ENCODE measurements around the gene CCL3. TPM values are rescaled to one million over a fixed set of nuclear protein-coding genes. Genes with fewer than 3 reads are reported as not detected.

CCL3 gene
- total and polyA plus RNA-seq, 4 experiments from 2014 or later: 3.2 to 4.2 TPM; not detected in 2

GRCh38 chr17:36131421-36131820 is 41.5 kb upstream of the CCL3 start:
- no peak overlapping the region for H3K4me3 ChIP-seq (ENCODE audit: low read length in 2 of 2)
- Mint-ChIP-seq H3K27me3 (peaks cover 6 to 7% of the 10 kb centered on the region in 2 donors), H3K27ac (no peak overlapping the region), H3K9me3 (peaks cover 0 to 10% (median 4%) of the 10 kb centered on the region in 8 donors), H3K36me3 (no peaks in the 10 kb centered on the region), H3K4me1 (peaks cover 0 to 9% (median 0%) of the 10 kb centered on the region in 4 donors), H3K4me3 (no peak overlapping the region)
- ChIA-PET POLR2A (ENCODE audit: partially characterized antibody) (no interaction called here), CTCF (ENCODE audit: partially characterized antibody) (no interaction called here)
- H3K36me3 ChIP-seq (ENCODE audit: insufficient read depth, low read length): no peaks in the 10 kb centered on the region
- H3K4me1 ChIP-seq (ENCODE audit: insufficient read depth, low read length): no peaks in the 10 kb centered on the region
- H3K27me3 ChIP-seq (ENCODE audit: insufficient read depth, low read length): no peaks in the 10 kb centered on the region
- H3K27ac ChIP-seq (ENCODE audit: low read depth, low read length): no peak overlapping the region
- intact Hi-C loops (cut with micrococcal nuclease): no loop called here
- DNase-seq: no peak
- H3K9me3 ChIP-seq (ENCODE audit: control insufficient read depth in 1 of 2, low read length in 2 of 2): no peaks in the 10 kb centered on the region

GRCh38 chr17:36130346-36130745 is 40.4 kb upstream of the CCL3 start:
- no peak overlapping the region for H3K4me3 ChIP-seq (ENCODE audit: low read length in 2 of 2)
- no peak overlapping the region for H3K27ac Mint-ChIP-seq
- peaks cover 0 to 3% of the 10 kb centered on the region in 2 donors for H3K9me3 ChIP-seq (ENCODE audit: control insufficient read depth in 1 of 2, low read length in 2 of 2)
- H3K36me3 ChIP-seq (ENCODE audit: insufficient read depth, low read length): no peaks in the 10 kb centered on the region
- H3K4me3 Mint-ChIP-seq: no peak overlapping the region
- peaks cover 1 to 6% of the 10 kb centered on the region in 2 donors for H3K36me3 Mint-ChIP-seq
- ChIA-PET CTCF (ENCODE audit: partially characterized antibody) (no interaction called here), POLR2A (ENCODE audit: partially characterized antibody) (interaction anchor here (0.6 kb wide), 1 partner anchor 341 kb away, joined by 3 read pairs; no protein-coding TSS in a partner anchor)
- no peaks in the 10 kb centered on the region for H3K4me1 ChIP-seq (ENCODE audit: insufficient read depth, low read length)
- H3K9me3 Mint-ChIP-seq: peaks cover 0 to 21% (median 13%) of the 10 kb centered on the region in 8 donors
- no peak for DNase-seq
- no peaks in the 10 kb centered on the region for H3K27me3 ChIP-seq (ENCODE audit: insufficient read depth, low read length)
- peaks cover 0 to 9% (median 0%) of the 10 kb centered on the region in 4 donors for H3K4me1 Mint-ChIP-seq
- intact Hi-C loops (cut with micrococcal nuclease): no loop called here
- no peak overlapping the region for H3K27ac ChIP-seq (ENCODE audit: low read depth, low read length)
- H3K27me3 Mint-ChIP-seq: peaks cover 5 to 6% of the 10 kb centered on the region in 2 donors

GRCh38 chr17:36129616-36130015 is 39.7 kb upstream of the CCL3 start:
- Histone ChIP-seq H3K36me3 (ENCODE audit: insufficient read depth, low read length) (no peaks in the 10 kb centered on the region), H3K9me3 (ENCODE audit: control insufficient read depth in 1 of 2, low read length in 2 of 2) (peaks cover 0 to 7% of the 10 kb centered on the region in 2 donors), H3K4me3 (ENCODE audit: low read length in 2 of 2) (no peak overlapping the region), H3K4me1 (ENCODE audit: insufficient read depth, low read length) (no peaks in the 10 kb centered on the region), H3K27me3 (ENCODE audit: insufficient read depth, low read length) (no peaks in the 10 kb centered on the region), H3K27ac (ENCODE audit: low read depth, low read length) (no peak overlapping the region)
- peaks cover 0 to 24% (median 13%) of the 10 kb centered on the region in 8 donors for H3K9me3 Mint-ChIP-seq
- H3K27ac Mint-ChIP-seq: no peak overlapping the region
- DNase-seq: no peak
- intact Hi-C loops (cut with micrococcal nuclease): no loop called here
- peaks cover 5 to 6% of the 10 kb centered on the region in 2 donors for H3K27me3 Mint-ChIP-seq
- H3K36me3 Mint-ChIP-seq: peaks cover 1 to 6% of the 10 kb centered on the region in 2 donors
- ChIA-PET CTCF (ENCODE audit: partially characterized antibody) (interaction anchor here (0.9 kb wide), 1 partner anchor 12 kb away, joined by 3 read pairs; no protein-coding TSS in a partner anchor), POLR2A (ENCODE audit: partially characterized antibody) (no interaction called here)
- peaks cover 0 to 9% (median 0%) of the 10 kb centered on the region in 4 donors for H3K4me1 Mint-ChIP-seq
- H3K4me3 Mint-ChIP-seq: no peak overlapping the region

GRCh38 chr17:36128411-36128978 is 38.6 kb upstream of the CCL3 start:
- H3K4me1 ChIP-seq (ENCODE audit: insufficient read depth, low read length): no peaks in the 10 kb centered on the region
- Mint-ChIP-seq H3K27me3 (peaks cover 4 to 5% of the 10 kb centered on the region in 2 donors), H3K4me3 (no peak overlapping the region), H3K9me3 (peaks cover 0 to 24% (median 13%) of the 10 kb centered on the region in 8 donors), H3K27ac (no peak overlapping the region), H3K4me1 (peaks cover 0 to 9% (median 0%) of the 10 kb centered on the region in 4 donors), H3K36me3 (peaks cover 1 to 6% of the 10 kb centered on the region in 2 donors)
- H3K4me3 ChIP-seq (ENCODE audit: low read length in 2 of 2): no peak overlapping the region
- POLR2A ChIA-PET (ENCODE audit: partially characterized antibody): no interaction called here
- H3K27me3 ChIP-seq (ENCODE audit: insufficient read depth, low read length): no peaks in the 10 kb centered on the region
- peaks cover 0 to 7% of the 10 kb centered on the region in 2 donors for H3K9me3 ChIP-seq (ENCODE audit: control insufficient read depth in 1 of 2, low read length in 2 of 2)
- intact Hi-C loops (cut with micrococcal nuclease): no loop called here
- DNase-seq: no peak
- CTCF ChIA-PET (ENCODE audit: partially characterized antibody): interaction anchor here (0.8 to 0.9 kb wide), 2 partner anchors 13 to 20 kb away, joined by 3 read pairs; no protein-coding TSS in a partner anchor
- no peak overlapping the region for H3K27ac ChIP-seq (ENCODE audit: low read depth, low read length)
- no peaks in the 10 kb centered on the region for H3K36me3 ChIP-seq (ENCODE audit: insufficient read depth, low read length)

GRCh38 chr17:36127911-36128310 is 38.0 kb upstream of the CCL3 start:
- intact Hi-C loops (cut with micrococcal nuclease): no loop called here
- Histone ChIP-seq H3K9me3 (ENCODE audit: control insufficient read depth in 1 of 2, low read length in 2 of 2) (peaks cover 0 to 7% of the 10 kb centered on the region in 2 donors), H3K4me3 (ENCODE audit: low read length in 2 of 2) (no peak overlapping the region), H3K36me3 (ENCODE audit: insufficient read depth, low read length) (no peaks in the 10 kb centered on the region), H3K27ac (ENCODE audit: low read depth, low read length) (no peak overlapping the region), H3K27me3 (ENCODE audit: insufficient read depth, low read length) (no peaks in the 10 kb centered on the region), H3K4me1 (ENCODE audit: insufficient read depth, low read length) (no peaks in the 10 kb centered on the region)
- H3K36me3 Mint-ChIP-seq: peaks cover 1 to 6% of the 10 kb centered on the region in 2 donors
- H3K4me1 Mint-ChIP-seq: peaks cover 0 to 9% (median 0%) of the 10 kb centered on the region in 4 donors
- H3K4me3 Mint-ChIP-seq: no peak overlapping the region
- POLR2A ChIA-PET (ENCODE audit: partially characterized antibody): no interaction called here
- peaks cover 0 to 24% (median 13%) of the 10 kb centered on the region in 8 donors for H3K9me3 Mint-ChIP-seq
- DNase-seq: no peak
- CTCF ChIA-PET (ENCODE audit: partially characterized antibody): no interaction called here
- peaks cover 3 to 4% of the 10 kb centered on the region in 2 donors for H3K27me3 Mint-ChIP-seq
- no peak overlapping the region for H3K27ac Mint-ChIP-seq

- CTCF ChIA-PET (ENCODE audit: partially characterized antibody): no interaction called here
- H3K4me3 Mint-ChIP-seq: peak overlapping the region in 1 of 8 donors; percentile 43
- intact Hi-C loops (cut with micrococcal nuclease): no loop called here
- Histone ChIP-seq H3K27me3 (ENCODE audit: insufficient read depth, low read length) (no peaks in the 10 kb centered on the region), H3K9me3 (ENCODE audit: control insufficient read depth in 1 of 2, low read length in 2 of 2) (peaks cover 0 to 7% of the 10 kb centered on the region in 2 donors), H3K27ac (ENCODE audit: low read depth, low read length) (no peak overlapping the region), H3K4me3 (ENCODE audit: low read length in 2 of 2) (no peak overlapping the region), H3K36me3 (ENCODE audit: insufficient read depth, low read length) (no peaks in the 10 kb centered on the region), H3K4me1 (ENCODE audit: insufficient read depth, low read length) (no peaks in the 10 kb centered on the region)
- no peak for DNase-seq
- H3K27me3 Mint-ChIP-seq: peaks cover 3 to 4% of the 10 kb centered on the region in 2 donors
- peaks cover 0 to 9% (median 0%) of the 10 kb centered on the region in 4 donors for H3K4me1 Mint-ChIP-seq
- peaks cover 0 to 24% (median 13%) of the 10 kb centered on the region in 8 donors for H3K9me3 Mint-ChIP-seq
- peaks cover 1 to 6% of the 10 kb centered on the region in 2 donors for H3K36me3 Mint-ChIP-seq
- peak overlapping the region in 1 of 7 donors; percentile 32 for H3K27ac Mint-ChIP-seq
- POLR2A ChIA-PET (ENCODE audit: partially characterized antibody): no interaction called here
Observed at GRCh38 chr17:36127199-36127893, 37.4 kb upstream of the CCL3 start.
